K562 (cell line): ENCODE data around the gene POMP. TPM values are rescaled to one million over a fixed set of nuclear protein-coding genes. Genes with fewer than 3 reads are reported as not detected.

Source experiments
- ATAC-seq: fragments of 200-7000 bp; cut with Tn5 transposase; 3 replicates; pipeline ENCODE4 v1.9.1; 2020; ENCODE audit warnings: moderate library complexity
- BruUV-seq: library from RNA; stranded (reverse); fragments of 400-500 nt; replicated peaks from 2 replicates; lab custom pipeline; 2021; lab: Mats Ljungman, UMichigan
- CTCF ChIA-PET: fragments of 300-600 bp; formaldehyde crosslinking; extraction: SDS; loops from one replicate; lab custom pipeline; 2021; ENCODE audit warnings: low intra/inter-chr PET ratio; lab: Yijun Ruan, JAX
- POLR2A ChIA-PET: fragments of 300-600, 350-650 bp; sonication (Branson Sonifier 250); formaldehyde crosslinking; extraction: SDS; loops from one replicate; lab custom pipeline; 2021; ENCODE audit warnings: antibody characterized with exemption, inconsistent platforms; lab: Yijun Ruan, JAX
- DNase-seq, 4 experiments: peaks; one replicate each; pipeline versions ENCODE4 v3.0.0 to v3.0.0-alpha.2; 2011 to 2018; ENCODE audit warnings: low spot score in 3 of 4, mixed read lengths in 3 of 4; ENCODE audit errors: extremely low read depth in 1 of 4
- FAIRE-seq: peaks from 2 replicates; lab custom pipeline; 2011; peaks lifted over from hg19 to GRCh38; lab: Jason Lieb, UNC
- H2AFZ ChIP-seq: 2 replicates; pipeline ENCODE4 v1.6.0; 2011; ENCODE audit warnings: low read depth, low read length, control low read depth, inconsistent platforms
- H3K27ac ChIP-seq: fragments of 200-600 bp; 3 replicates; pipeline ENCODE4 v1.8.0; 2011; ENCODE audit warnings: low read depth, mild to moderate bottlenecking, control low read depth, inconsistent platforms, low read length, moderate library complexity, mixed read lengths; ENCODE audit errors: extremely low read depth
- H3K27me3 ChIP-seq, 2 experiments: fragments of 300-600 bp in 1 of 2; 2 replicates in 1 of 2; 3 replicates in 1 of 2; pipeline versions ENCODE4 v1.6.0 to v1.8.0; 2011; ENCODE audit warnings: inconsistent platforms in 2 of 2, low read length in 2 of 2, mild to moderate bottlenecking in 1 of 2, mixed read lengths in 1 of 2, moderate library complexity in 1 of 2; ENCODE audit not compliant: control insufficient read depth in 2 of 2, insufficient read depth in 2 of 2
- H3K36me3 ChIP-seq: fragments of 300-600 bp; 3 replicates; pipeline ENCODE4 v1.8.0; 2011; ENCODE audit warnings: mild to moderate bottlenecking, low read length, inconsistent platforms; ENCODE audit not compliant: control insufficient read depth, insufficient read depth
- H3K4me1 ChIP-seq, 2 experiments: fragments of 200-600 bp in 1 of 2; replicated peaks in 1 of 2; 2 replicates in 1 of 2; 3 replicates in 1 of 2; pipeline versions ENCODE4 v1.5.1 to v1.8.0; 2011; ENCODE audit warnings: inconsistent platforms in 2 of 2, low read length in 2 of 2, mild to moderate bottlenecking in 1 of 2, mixed read lengths in 1 of 2, moderate library complexity in 1 of 2; ENCODE audit not compliant: control insufficient read depth in 2 of 2, insufficient read depth in 2 of 2
- H3K4me2 ChIP-seq: 2 replicates; pipeline ENCODE4 v1.6.1; 2011; ENCODE audit warnings: low read length, control low read depth, inconsistent platforms, mixed read lengths; ENCODE audit not compliant: insufficient read depth
- H3K4me3 ChIP-seq: fragments of 200-600 bp; sonication (generic), shearing (Covaris generic); 2 replicates; pipeline ENCODE4 v1.5.1; 2016; ENCODE audit warnings: control low read depth, inconsistent platforms
- H3K79me2 ChIP-seq: fragments of 200-600 bp; 3 replicates; pipeline ENCODE4 v1.8.0; 2011; ENCODE audit warnings: low read length, inconsistent platforms; ENCODE audit not compliant: control insufficient read depth, insufficient read depth
- H3K9ac ChIP-seq, 2 experiments: 2 replicates each; pipeline versions ENCODE4 v1.6.0 to v1.6.1; 2011; ENCODE audit warnings: low read depth in 2 of 2, low read length in 2 of 2, control low read depth in 1 of 2, inconsistent platforms in 1 of 2, mild to moderate bottlenecking in 1 of 2, mixed read lengths in 1 of 2; ENCODE audit not compliant: insufficient read depth in 1 of 2
- H3K9me1 ChIP-seq: one replicate; pipeline ENCODE4 v1.6.0; 2011; ENCODE audit warnings: inconsistent platforms, mild to moderate bottlenecking, low read length, moderate library complexity; ENCODE audit not compliant: control insufficient read depth, insufficient read depth
- H3K9me3 ChIP-seq: replicated peaks from 2 replicates; pipeline ENCODE4 v1.5.1; 2011; ENCODE audit warnings: low read depth, low read length, inconsistent platforms; ENCODE audit not compliant: control insufficient read depth, insufficient read depth
- H4K20me1 ChIP-seq: replicated peaks from 2 replicates; pipeline ENCODE4 v1.6.1; 2011; ENCODE audit warnings: low read length, inconsistent platforms, mixed read lengths; ENCODE audit not compliant: control insufficient read depth, insufficient read depth
- ARHGAP35 ChIP-seq: fragments of 450-650 bp; IDR thresholded peaks from 2 replicates; pipeline ENCODE4 v1.6.1; 2018; ENCODE audit not compliant: partially characterized antibody
- ATF1 ChIP-seq, 2 experiments: fragments of 450-650 bp in 1 of 2; IDR thresholded peaks; 2 replicates each; pipeline ENCODE4 v1.6.1; 2016; ENCODE audit warnings: missing compliant biosample characterization in 1 of 2, missing genetic modification characterization in 1 of 2
- CEBPB ChIP-seq: fragments of 450-650 bp; IDR thresholded peaks from 2 replicates; pipeline ENCODE4 v1.6.1; 2016; ENCODE audit warnings: missing genetic modification characterization, missing compliant biosample characterization
- ETS1 ChIP-seq: conservative IDR thresholded peaks from 2 replicates; pipeline ENCODE4 v1.6.1; 2011; ENCODE audit warnings: low read depth, mild to moderate bottlenecking, low read length; ENCODE audit not compliant: control insufficient read depth
- HBP1 ChIP-seq: fragments of 450-650 bp; formaldehyde crosslinking; IDR thresholded peaks from 2 replicates; pipeline ENCODE4 v1.4.0; 2022; ENCODE audit warnings: missing genetic modification characterization
- MIER1 ChIP-seq: fragments of 450-650 bp; IDR thresholded peaks from 2 replicates; pipeline ENCODE4 v1.6.1; 2016; ENCODE audit warnings: antibody characterized with exemption, mild to moderate bottlenecking, low read depth
- NR3C1 ChIP-seq: sonication (generic); formaldehyde crosslinking; IDR thresholded peaks from 2 replicates; pipeline ENCODE4 v1.8.1; 2022; ENCODE audit warnings: missing genetic modification reagents
- PREB ChIP-seq: sonication (generic); formaldehyde crosslinking; IDR thresholded peaks from 2 replicates; pipeline ENCODE4 v1.8.1; 2023; ENCODE audit warnings: mild to moderate bottlenecking, missing genetic modification reagents
- SOX6 ChIP-seq: fragments of 450-650 bp; IDR thresholded peaks from 2 replicates; pipeline ENCODE4 v1.6.1; 2014; ENCODE audit warnings: mild to moderate bottlenecking
- STAT6 ChIP-seq: sonication (generic); formaldehyde crosslinking; IDR thresholded peaks from 2 replicates; pipeline ENCODE4 v1.8.1; 2023; ENCODE audit warnings: mild to moderate bottlenecking, missing genetic modification reagents
- TFAM ChIP-seq: fragments of 250-450 bp; sonication (Bioruptor Pico); conservative IDR thresholded peaks from 2 replicates; pipeline ENCODE4 v1.5.0; 2021; ENCODE audit warnings: mild to moderate bottlenecking, moderate library complexity
- ZBTB26 ChIP-seq: fragments of 450-650 bp; formaldehyde crosslinking; IDR thresholded peaks from 2 replicates; pipeline ENCODE4 v1.4.0; 2022; ENCODE audit warnings: missing genetic modification characterization
- ZBTB7A ChIP-seq: IDR thresholded peaks from 2 replicates; pipeline ENCODE4 v1.6.1; 2011; ENCODE audit warnings: low read depth, mild to moderate bottlenecking, low read length, moderate library complexity, borderline replicate concordance; ENCODE audit not compliant: control insufficient read depth
- ZNF274 ChIP-seq: IDR thresholded peaks from 2 replicates; pipeline ENCODE4 v1.6.1; 2011; ENCODE audit warnings: low read depth, mild to moderate bottlenecking, low read length, moderate library complexity, borderline replicate concordance
- ZNF436 ChIP-seq: fragments of 250-450, 450-650 bp; sonication (Bioruptor Pico); formaldehyde crosslinking; IDR thresholded peaks from 2 replicates; pipeline ENCODE4 v1.7.0; 2020; ENCODE audit warnings: mild to moderate bottlenecking
- ZNF583 ChIP-seq: fragments of 250-450 bp; sonication (Bioruptor Pico); IDR thresholded peaks from 2 replicates; pipeline ENCODE4 v1.4.0; 2020
- WGBS: fragments of 100-300 bp; shearing (Covaris generic); methylation state at CpG from one replicate; pipeline ENCODE4 v1.1.6; 2016; ENCODE audit warnings: low coverage, mixed read lengths; ENCODE audit not compliant: insufficient coverage; ENCODE audit errors: missing lambda C conversion rate; 5-methylcytosine and 5-hydroxymethylcytosine counted together
- in situ Hi-C: fragments of 300-500 bp; cut with MboI; formaldehyde crosslinking; loops from 4 replicates; pipeline ENCODE4 v1.15.0; 2018; ENCODE audit warnings: inconsistent platforms, mixed read lengths
- intact Hi-C: fragments of 100-400 bp; cut with micrococcal nuclease; formaldehyde crosslinking; loops from 2 replicates; pipeline ENCODE4 v1.14.2; 2022
- polyA plus RNA-seq, 8 experiments: library from polyadenylated mRNA; depleted of rRNA in 4 of 8; stranded (reverse) in 5 of 8; unstranded in 3 of 8; fragments of >200 nt; fragmentation: Nextera tagmentation in 2 of 8; fragmentation: Illumina TruSeq in 1 of 8; extraction: Ambion mirVana in 2 of 8; extraction: Trizol in 1 of 8; gene quantifications; 2 replicates each; pipeline versions ENCODE4 v1.2.1 to v1.2.3, GENCODE V29; 2011 to 2014; ENCODE audit warnings: inconsistent platforms in 1 of 8, missing spikeins in 1 of 8
- total RNA-seq, 7 experiments: library from RNA; depleted of rRNA in 6 of 7; stranded (reverse); fragments of >200 nt in 6 of 7; fragmentation: Illumina TruSeq in 2 of 7; extraction: Trizol in 2 of 7; gene quantifications; 2 replicates each; pipeline versions ENCODE4 v1.2.1 to v1.2.3, GENCODE V29; 2011 to 2021; ENCODE audit warnings: low replicate concordance in 1 of 7

Gene POMP
- total and polyA plus RNA-seq, 9 of the 15 experiments (the other 6 are each of a cell fraction or from before 2014, with no cell fraction given), result 69.2 to 647 (median 118) TPM

- WGBS, result 0% methylated on average over 1 of the region's 1 CpG
- no peak overlapping the region for H3K4me2 ChIP-seq
- intact Hi-C loops, result loop anchor here (1.0 to 10.0 kb wide), 4 partner anchors 64 to 312 kb away; no protein-coding TSS in a partner anchor
- H2AFZ ChIP-seq, result no peak overlapping the region
- peaks cover 0 to 17% of the 10 kb centered on the region in 2 experiments; a peak in 2 of 5 replicates for H3K4me1 ChIP-seq
- no peaks in the 10 kb centered on the region for H3K9me3 ChIP-seq
- no peak for ATAC-seq
- no peaks in the 10 kb centered on the region for H3K79me2 ChIP-seq
- no TSS peak for BruUV-seq
- H3K27me3 ChIP-seq, result no peaks in the 10 kb centered on the region
- no peaks in the 10 kb centered on the region for H3K36me3 ChIP-seq
- no peak overlapping the region for H3K27ac ChIP-seq
- FAIRE-seq, result no peak
- no peak overlapping the region for H3K4me3 ChIP-seq
- H3K9me1 ChIP-seq, result no peaks in the 10 kb centered on the region
- ChIA-PET POLR2A (no interaction called here), CTCF (interaction anchor here (0.7 to 1.1 kb wide), 3 partner anchors 223 to 312 kb away, joined by 3 to 4 read pairs (median 3); no protein-coding TSS in a partner anchor)
- no peak for DNase-seq
- no peaks in the 10 kb centered on the region for H4K20me1 ChIP-seq
- no peak overlapping the region for H3K9ac ChIP-seq
- in situ Hi-C loops, result loop anchor here (10.0 kb wide), 1 partner anchor 311 kb away; no protein-coding TSS in a partner anchor
- TF ChIP-seq TFAM (CRISPR knock-in tag), result no peak
- no peak for TF ChIP-seq ZNF583 (CRISPR knock-in tag)
- no peak for TF ChIP-seq STAT6 (CRISPR knock-in tag)
- no peak for TF ChIP-seq ZNF274
- no peak for TF ChIP-seq PREB (CRISPR knock-in tag)
- no peak for TF ChIP-seq ZBTB7A
- TF ChIP-seq ATF1 (CRISPR knock-in tag; IDR thresholded peaks at IDR 0.05), result no peak
- no peak for TF ChIP-seq ATF1 (tag; IDR thresholded peaks at IDR 0.05)
- TF ChIP-seq SOX6, result no peak
- no peak for TF ChIP-seq CEBPB (tag)
- TF ChIP-seq ETS1, result no peak
- no peak for TF ChIP-seq MIER1
- TF ChIP-seq HBP1 (CRISPR knock-in tag), result no peak
- no peak for TF ChIP-seq ZNF436
- TF ChIP-seq ARHGAP35, result no peak
- no peak for TF ChIP-seq NR3C1
- no peak for TF ChIP-seq ZBTB26 (CRISPR knock-in tag)
These were observed 22.9 kb upstream of the POMP start for GRCh38 chr13:28636069-28636468.
